Ovary (tissue), 3 donors: ENCODE data around the gene SCN5A.

Source experiments
- POLR2A ChIP-seq: fragments of 450-650 bp; IDR thresholded peaks from one replicate; pipeline ENCODE4 v1.6.1; 2017; ENCODE audit warnings: antibody characterized with exemption, mild to moderate bottlenecking, moderate library complexity
- TF ChIP-seq, protein P1 (sequence below), 3 donors: fragments of 450-650 bp in 2 of 3; fragments of 200-600 bp in 1 of 3; IDR thresholded peaks; one replicate each; pipeline versions ENCODE4 v1.5.1 to v1.8.0; 2016 to 2022; ENCODE audit warnings: antibody characterized with exemption in 3 of 3, mild to moderate bottlenecking in 1 of 3
- donor health status: DM: no; HTN: no; CAD: no.

DNA sequence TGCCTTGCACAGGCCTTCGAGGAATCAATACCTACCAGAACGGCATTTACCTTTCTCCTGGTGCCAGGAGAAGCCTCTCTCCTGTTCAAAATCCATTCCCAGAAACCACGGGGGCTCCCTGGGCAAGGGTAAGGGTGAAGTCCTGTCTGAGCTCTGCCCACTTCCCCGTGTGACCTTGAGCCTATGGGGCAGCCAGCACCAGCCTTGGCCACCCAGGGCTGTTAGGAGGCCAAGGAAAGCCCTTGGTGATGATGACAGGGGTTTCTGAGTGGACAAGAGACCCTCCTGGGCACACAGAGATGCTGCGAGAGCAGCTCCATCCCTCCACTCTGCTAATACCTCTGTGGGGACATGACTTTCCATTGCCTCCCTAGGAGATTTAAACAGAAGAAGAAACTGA lies 5.9 kb downstream of the SCN5A start:
- TF ChIP-seq, protein P1, sequence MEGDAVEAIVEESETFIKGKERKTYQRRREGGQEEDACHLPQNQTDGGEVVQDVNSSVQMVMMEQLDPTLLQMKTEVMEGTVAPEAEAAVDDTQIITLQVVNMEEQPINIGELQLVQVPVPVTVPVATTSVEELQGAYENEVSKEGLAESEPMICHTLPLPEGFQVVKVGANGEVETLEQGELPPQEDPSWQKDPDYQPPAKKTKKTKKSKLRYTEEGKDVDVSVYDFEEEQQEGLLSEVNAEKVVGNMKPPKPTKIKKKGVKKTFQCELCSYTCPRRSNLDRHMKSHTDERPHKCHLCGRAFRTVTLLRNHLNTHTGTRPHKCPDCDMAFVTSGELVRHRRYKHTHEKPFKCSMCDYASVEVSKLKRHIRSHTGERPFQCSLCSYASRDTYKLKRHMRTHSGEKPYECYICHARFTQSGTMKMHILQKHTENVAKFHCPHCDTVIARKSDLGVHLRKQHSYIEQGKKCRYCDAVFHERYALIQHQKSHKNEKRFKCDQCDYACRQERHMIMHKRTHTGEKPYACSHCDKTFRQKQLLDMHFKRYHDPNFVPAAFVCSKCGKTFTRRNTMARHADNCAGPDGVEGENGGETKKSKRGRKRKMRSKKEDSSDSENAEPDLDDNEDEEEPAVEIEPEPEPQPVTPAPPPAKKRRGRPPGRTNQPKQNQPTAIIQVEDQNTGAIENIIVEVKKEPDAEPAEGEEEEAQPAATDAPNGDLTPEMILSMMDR (IDR thresholded peaks at IDR 0.05) = no peak
- TF ChIP-seq POLR2A = no peak
